GM19239 (cell line): ENCODE measurements around the gene PTPRD.

Source experiments
- DNase-seq: peaks from one replicate; pipeline ENCODE4 v3.0.0; 2011; ENCODE audit warnings: low spot score; ENCODE audit not compliant: insufficient read length
- FAIRE-seq: peaks from 2 replicates; lab custom pipeline; 2011; peaks lifted over from hg19 to GRCh38; lab: Jason Lieb, UNC

The PTPRD gene

GRCh38 chr9:8564960-8565359, 2047.8 kb downstream of the PTPRD start:
- DNase-seq (no peak), FAIRE-seq (no peak)

- no peak for DNase-seq
Measured at GRCh38 chr9:8560560-8561525, 2052.0 kb downstream of the PTPRD start.

GRCh38 chr9:8558176-8558575, 2054.6 kb downstream of the PTPRD start:
- no peak for DNase-seq

More at GRCh38 chr9:8560560-8561525, 2052.0 kb downstream of the PTPRD start:
- no peak for FAIRE-seq

GRCh38 chr9:8555762-8556500, 2056.9 kb downstream of the PTPRD start:
- DNase-seq, result no peak
- no peak for FAIRE-seq

More at GRCh38 chr9:8558176-8558575, 2054.6 kb downstream of the PTPRD start:
- no peak for FAIRE-seq

- DNase-seq, result no peak
- no peak for FAIRE-seq
Measured at GRCh38 chr9:8553444-8553843, 2059.4 kb downstream of the PTPRD start.

GRCh38 chr9:8552732-8553131, 2060.1 kb downstream of the PTPRD start:
- no peak for DNase-seq
- FAIRE-seq, result no peak

- FAIRE-seq (no peak), DNase-seq (no peak)
Measured at GRCh38 chr9:8549214-8549613, 2063.6 kb downstream of the PTPRD start.

GRCh38 chr9:8543219-8543618, 2069.6 kb downstream of the PTPRD start:
- no peak for FAIRE-seq
- no peak for DNase-seq

GRCh38 chr9:8542537-8542936, 2070.3 kb downstream of the PTPRD start:
- no peak for FAIRE-seq
- no peak for DNase-seq

GRCh38 chr9:8539681-8540197, 2073.1 kb downstream of the PTPRD start:
- no peak for FAIRE-seq

GRCh38 chr9:8536845-8537244, 2076.0 kb downstream of the PTPRD start:
- DNase-seq, result no peak
- FAIRE-seq, result no peak

More at GRCh38 chr9:8539681-8540197, 2073.1 kb downstream of the PTPRD start:
- no peak for DNase-seq

GRCh38 chr9:8534828-8535227, 2078.0 kb downstream of the PTPRD start:
- no peak for DNase-seq
- no peak for FAIRE-seq

- FAIRE-seq (no peak), DNase-seq (no peak)
Measured at GRCh38 chr9:8533681-8534080, 2079.1 kb downstream of the PTPRD start.

GRCh38 chr9:8531826-8532415, 2080.9 kb downstream of the PTPRD start:
- DNase-seq (no peak), FAIRE-seq (no peak)

GRCh38 chr9:8521112-8521511, 2091.7 kb downstream of the PTPRD start:
- FAIRE-seq, result no peak

GRCh38 chr9:8515748-8516147, 2097.1 kb downstream of the PTPRD start:
- FAIRE-seq (no peak), DNase-seq (no peak)

More at GRCh38 chr9:8521112-8521511, 2091.7 kb downstream of the PTPRD start:
- no peak for DNase-seq

GRCh38 chr9:8514760-8515159, 2098.0 kb downstream of the PTPRD start:
- DNase-seq (no peak), FAIRE-seq (no peak)

- DNase-seq, result no peak
- no peak for FAIRE-seq
Measured at GRCh38 chr9:8508671-8509290, 2104.0 kb downstream of the PTPRD start.

- no peak for FAIRE-seq
- DNase-seq, result no peak
Measured at GRCh38 chr9:8494571-8494970, 2118.2 kb downstream of the PTPRD start.

GRCh38 chr9:8492679-8493078, 2120.1 kb downstream of the PTPRD start:
- FAIRE-seq, result no peak
- DNase-seq, result no peak
